VCaP (cell line): ENCODE results near the gene KNTC1.
"Not testable (repeated sequence)": the region's sequence is repeated elsewhere in the genome, so short reads cannot be mapped to it uniquely, and the experiment has no call there.

Experiments
- H3K27ac ChIP-seq: fragments of 450-650 bp; 2 replicates; pipeline ENCODE4 v1.5.1; 2017
- TF ChIP-seq, protein P1 (sequence below): fragments of 450-650 bp; conservative IDR thresholded peaks from 2 replicates; pipeline ENCODE4 v1.5.1; 2017; ENCODE audit warnings: mild to moderate bottlenecking, moderate library complexity

KNTC1 gene

DNA sequence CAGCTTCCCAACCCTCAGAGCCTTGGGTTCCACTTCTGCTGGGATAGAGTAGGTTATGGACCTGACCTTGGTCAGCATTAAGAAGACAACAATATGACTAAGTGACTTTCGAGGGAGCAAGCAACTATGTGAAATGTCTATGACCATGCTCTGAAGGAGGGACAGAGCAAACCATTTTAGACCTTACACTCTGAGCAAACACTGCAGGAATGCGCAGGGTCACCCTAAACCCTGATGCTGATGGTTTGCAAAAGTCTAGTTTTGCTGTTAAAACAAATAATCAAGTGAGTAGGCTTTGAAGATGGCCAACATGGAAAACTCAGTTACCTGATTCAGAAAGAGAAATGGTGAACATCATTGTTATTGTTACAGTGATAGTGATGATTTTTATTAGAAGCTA lies 35.1 kb upstream of the KNTC1 start:
- H3K27ac ChIP-seq: no peak overlapping the region
- TF ChIP-seq, protein P1, sequence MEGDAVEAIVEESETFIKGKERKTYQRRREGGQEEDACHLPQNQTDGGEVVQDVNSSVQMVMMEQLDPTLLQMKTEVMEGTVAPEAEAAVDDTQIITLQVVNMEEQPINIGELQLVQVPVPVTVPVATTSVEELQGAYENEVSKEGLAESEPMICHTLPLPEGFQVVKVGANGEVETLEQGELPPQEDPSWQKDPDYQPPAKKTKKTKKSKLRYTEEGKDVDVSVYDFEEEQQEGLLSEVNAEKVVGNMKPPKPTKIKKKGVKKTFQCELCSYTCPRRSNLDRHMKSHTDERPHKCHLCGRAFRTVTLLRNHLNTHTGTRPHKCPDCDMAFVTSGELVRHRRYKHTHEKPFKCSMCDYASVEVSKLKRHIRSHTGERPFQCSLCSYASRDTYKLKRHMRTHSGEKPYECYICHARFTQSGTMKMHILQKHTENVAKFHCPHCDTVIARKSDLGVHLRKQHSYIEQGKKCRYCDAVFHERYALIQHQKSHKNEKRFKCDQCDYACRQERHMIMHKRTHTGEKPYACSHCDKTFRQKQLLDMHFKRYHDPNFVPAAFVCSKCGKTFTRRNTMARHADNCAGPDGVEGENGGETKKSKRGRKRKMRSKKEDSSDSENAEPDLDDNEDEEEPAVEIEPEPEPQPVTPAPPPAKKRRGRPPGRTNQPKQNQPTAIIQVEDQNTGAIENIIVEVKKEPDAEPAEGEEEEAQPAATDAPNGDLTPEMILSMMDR: no peak

DNA sequence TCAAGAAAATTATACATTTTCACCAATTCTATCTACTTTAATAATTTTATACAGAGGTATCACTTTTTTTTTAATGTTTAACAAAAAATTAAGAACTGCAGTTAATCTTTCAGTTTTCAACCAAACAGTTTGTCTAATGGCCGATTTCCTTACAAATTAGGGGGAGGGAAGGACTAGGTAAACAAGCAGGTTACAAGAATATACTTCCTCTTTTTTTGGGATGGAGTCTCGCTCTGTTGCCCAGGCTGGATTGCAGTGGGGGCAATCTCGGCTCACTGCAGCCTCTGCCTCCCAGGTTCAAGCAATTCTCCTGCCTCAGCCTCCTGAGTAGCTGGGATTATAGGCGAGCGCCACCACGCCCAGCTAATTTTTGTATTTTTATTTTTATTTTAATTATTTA lies 33.8 kb upstream of the KNTC1 start:
- not testable (repeated sequence) for H3K27ac ChIP-seq

DNA sequence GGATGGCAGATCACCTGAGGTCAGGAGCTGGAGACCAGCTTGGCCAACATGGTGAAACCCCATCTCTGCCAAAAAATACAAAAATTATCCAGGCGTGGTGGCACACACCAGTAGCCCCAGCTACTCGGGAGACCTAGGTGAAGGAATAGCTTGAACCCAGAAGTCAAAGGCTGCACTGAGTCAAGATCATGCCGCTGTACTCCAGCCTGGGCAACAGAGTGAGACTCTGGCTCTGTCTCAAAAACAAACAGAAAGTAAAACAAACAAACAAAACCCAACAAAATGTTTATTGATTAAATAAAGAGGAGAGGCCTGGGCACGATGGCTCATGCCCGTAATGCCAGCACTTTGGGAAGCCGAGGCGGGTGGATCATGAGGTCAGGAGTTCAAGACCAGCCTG lies 31.8 kb upstream of the KNTC1 start:
- TF ChIP-seq, protein P1: no peak

DNA sequence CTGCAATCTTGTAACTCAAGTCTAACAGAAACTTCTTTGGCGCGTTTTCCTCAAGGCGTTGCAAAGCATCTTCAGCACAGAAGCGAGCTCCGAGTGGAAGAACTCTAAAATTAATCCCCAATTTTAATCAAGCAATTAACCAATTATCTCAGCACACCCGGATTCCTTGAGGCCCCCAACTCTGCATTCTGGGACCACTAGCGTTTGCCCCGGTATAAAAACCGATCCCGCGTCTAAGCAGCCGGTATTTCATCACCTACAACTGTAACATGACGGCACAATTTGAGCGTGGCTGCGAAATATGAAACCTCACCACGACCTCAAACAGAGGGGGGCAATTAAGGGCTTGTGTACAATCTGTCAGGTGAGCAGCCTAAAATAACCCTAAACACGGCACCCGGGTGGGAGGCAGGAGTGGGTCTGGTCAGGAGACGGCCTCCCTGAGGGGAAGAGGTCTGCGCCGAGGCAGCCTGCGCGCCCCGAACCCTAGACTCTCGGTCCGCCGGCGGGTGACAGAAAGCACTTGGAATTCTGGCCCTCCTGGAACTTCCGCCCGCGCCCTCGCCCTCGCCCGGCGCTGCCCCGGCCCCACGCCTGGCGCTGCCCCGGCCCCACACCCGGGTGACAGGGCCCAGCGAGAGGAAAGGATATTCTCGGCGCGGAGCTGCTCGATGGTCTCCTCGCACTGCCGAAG lies 26.9 kb upstream of the KNTC1 start:
- peak overlapping the region; percentile 98 for H3K27ac ChIP-seq
- TF ChIP-seq, protein P1: no peak

More for the DNA sequence above, 31.8 kb upstream of the KNTC1 start:
- no peak overlapping the region for H3K27ac ChIP-seq

DNA sequence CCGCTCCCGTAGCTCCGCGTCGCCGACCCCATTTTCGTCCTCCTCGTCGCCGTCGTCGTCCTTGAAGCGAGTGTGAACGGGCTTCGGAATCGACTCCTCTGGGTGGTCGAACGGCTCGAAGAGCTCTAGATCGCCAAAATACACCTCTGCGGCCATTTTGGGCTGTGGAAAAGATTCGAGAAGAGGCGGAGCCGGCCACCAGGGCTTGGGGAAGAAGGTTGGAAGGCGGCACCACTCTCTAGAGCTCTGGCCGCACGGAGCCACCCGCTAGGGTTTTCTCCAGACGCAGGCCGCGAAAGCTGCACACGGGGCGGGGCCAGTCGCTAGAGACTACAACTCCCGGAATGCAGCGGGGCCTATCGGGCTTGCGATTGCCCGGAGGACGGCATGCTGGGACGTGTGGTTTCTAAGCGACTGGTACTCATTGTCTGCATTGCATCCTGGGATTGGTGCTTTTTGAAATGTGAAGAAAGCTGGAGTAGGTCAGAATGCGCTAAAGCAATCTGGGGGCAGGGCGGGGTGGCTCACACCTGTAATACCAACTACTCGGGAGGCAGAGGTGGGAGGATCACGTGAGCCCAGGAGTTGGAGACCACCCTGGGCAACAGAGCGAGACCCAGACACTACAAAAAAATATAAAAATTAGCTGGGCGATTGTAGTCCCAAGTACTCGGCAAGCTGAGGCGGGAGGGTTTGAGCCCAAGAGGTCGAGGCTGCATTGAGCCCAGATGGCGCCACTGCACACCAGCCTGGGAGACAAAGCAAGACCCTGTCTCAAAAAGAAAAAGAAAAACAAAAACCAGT lies 26.2 kb upstream of the KNTC1 start, which contains the start of gene ZCCHC8:
ZCCHC8 (minus strand) TSS at position 248 of the 804 bp plus-strand sequence; CDS start at position 156, 92 bp downstream.
- TF ChIP-seq, protein P1: peak; percentile 26

DNA sequence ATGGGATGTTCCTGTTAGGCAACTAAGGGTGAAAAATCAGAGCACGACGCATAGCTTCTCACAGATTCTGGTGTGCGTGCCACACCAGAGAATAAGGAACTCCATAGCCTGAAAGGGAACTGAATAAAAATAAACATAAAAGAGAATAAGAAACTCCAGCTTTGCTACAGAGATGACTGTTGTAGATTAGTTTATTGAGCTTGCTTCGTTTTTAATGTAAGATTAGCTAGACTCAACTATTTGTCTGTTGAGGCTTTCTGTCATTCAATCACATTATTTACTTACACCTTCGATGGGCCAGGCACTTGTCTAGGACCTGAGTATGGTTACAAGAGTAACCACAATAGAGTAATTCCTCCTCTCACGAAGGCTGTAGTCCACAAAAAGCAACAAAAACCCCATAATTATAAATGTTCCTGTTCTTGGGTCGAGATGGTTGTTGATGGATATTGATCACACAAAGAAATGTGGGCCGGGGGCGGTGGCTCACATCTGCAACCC lies 25.5 kb upstream of the KNTC1 start:
- TF ChIP-seq, protein P1: no peak
- peak overlapping the region; percentile 98 for H3K27ac ChIP-seq

More for the DNA sequence above, 26.2 kb upstream of the KNTC1 start, which contains the start of gene ZCCHC8:
- peak within 1 kb of the TSS; percentile 98 for H3K27ac ChIP-seq

DNA sequence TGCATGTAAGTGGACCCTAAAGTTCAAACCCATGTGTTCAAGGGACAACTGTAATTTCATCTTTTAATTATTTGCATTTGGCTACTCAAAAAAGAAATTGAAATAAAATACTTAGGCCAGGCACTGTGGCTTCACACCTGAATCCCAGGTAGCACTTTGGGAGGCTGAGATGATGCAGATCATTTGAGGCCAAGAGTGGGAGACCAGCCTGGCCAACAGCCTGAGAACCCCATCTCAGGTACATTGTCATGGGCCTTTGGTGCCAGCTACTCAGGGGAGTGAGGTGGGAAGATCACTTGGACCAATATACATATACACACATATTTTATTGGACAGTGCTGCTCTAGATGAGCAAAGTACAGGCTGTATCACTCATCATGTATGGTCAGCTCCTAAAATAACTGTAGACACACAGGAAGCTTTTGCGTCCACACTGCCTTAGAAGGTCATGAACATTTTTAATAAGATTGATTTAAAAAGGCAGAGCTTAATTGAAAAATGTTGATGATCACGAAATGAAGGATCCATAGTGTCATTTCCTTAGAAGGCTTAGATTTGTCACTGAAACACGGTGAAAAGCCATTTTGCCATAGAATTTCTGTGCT lies 23.8 kb upstream of the KNTC1 start:
- H3K27ac ChIP-seq: no peak overlapping the region
- TF ChIP-seq, protein P1: no peak
